ENCODE measurements around the gene ZNF474.

ZNF474 gene

DNA sequence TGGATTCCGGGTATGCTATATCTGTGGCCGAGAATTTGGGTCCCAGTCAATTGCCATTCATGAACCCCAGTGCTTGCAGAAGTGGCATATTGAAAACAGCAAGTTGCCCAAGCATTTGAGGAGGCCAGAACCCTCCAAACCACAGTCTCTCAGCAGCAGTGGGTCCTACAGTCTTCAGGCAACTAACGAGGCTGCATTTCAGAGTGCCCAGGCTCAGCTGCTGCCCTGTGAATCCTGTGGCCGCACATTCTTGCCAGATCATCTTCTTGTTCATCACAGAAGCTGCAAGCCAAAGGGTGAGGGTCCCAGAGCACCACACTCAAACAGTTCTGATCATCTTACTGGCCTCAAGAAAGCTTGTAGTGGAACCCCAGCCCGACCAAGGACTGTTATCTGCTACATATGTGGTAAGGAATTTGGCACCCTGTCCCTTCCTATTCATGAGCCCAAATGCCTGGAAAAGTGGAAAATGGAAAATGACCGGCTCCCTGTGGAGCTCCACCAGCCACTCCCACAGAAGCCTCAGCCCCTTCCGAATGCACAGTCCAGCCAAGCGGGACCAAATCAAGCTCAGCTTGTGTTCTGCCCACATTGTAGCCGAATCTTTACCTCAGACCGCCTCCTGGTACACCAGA lies 23.0 kb downstream of the ZNF474 start:
- DNase-seq (ENCODE audit: insufficient read length, low spot score) (no peak), FAIRE-seq (no peak)

DNA sequence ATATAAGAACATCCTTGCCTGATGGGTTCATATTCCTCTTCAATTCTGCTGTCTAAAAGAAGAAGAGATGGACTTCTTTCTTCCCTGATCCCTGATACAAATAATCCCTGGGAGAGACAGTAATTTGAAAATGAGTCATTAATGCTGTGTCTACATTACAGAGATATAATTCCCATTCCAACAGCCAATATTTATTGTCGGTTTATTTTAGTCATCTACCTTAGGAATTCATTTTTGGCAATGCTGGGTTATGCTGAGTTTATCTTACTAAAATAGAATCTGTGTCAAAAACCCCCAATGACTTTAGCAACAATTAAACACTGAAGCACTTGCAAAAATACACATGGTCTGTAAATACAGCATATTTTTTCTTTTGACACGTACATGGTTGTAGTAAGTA lies 23.9 kb downstream of the ZNF474 start:
- FAIRE-seq (no peak), DNase-seq (ENCODE audit: insufficient read length, low spot score) (no peak)

DNA sequence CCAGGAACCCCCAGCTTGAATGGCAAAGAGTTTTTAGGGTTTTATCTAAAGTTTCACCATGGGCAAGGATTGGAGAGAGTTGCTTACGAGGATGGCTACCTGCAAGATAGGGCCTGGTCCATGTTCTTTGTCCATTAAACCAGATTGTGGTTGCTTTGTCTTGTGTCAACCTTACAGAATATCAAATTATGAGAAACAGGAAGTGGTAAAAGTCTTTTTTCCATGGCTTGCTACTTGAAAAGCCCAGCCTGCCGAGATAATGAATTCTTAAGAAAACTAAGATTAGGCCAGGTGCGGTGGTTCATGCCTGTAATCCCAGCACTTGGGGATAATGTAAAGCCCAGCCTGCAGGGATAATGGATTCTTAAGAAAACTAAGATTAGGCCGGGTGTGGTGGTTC lies 24.4 kb downstream of the ZNF474 start:
- no peak for DNase-seq (ENCODE audit: insufficient read length, low spot score)
- FAIRE-seq = no peak

DNA sequence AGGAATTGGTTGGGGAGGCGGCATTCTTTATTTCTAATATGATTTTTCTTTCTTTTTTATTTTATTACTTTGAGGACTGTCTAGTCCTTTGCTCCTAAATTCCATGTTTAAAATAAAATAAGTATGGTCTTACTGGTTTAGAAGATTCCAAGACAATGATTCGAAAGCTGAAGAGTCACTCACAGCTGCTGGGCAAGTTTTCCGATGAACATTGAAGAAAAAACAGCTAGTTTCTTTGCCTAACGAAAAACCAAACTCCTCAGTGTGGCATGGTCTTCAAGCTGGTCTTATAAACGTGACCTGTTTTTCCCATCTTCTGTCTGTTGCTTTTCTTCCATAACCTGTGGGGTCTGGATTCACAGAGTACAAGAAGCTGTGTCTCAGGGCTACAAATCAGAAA lies 25.1 kb downstream of the ZNF474 start:
- FAIRE-seq (no peak), DNase-seq (ENCODE audit: insufficient read length, low spot score) (no peak)

DNA sequence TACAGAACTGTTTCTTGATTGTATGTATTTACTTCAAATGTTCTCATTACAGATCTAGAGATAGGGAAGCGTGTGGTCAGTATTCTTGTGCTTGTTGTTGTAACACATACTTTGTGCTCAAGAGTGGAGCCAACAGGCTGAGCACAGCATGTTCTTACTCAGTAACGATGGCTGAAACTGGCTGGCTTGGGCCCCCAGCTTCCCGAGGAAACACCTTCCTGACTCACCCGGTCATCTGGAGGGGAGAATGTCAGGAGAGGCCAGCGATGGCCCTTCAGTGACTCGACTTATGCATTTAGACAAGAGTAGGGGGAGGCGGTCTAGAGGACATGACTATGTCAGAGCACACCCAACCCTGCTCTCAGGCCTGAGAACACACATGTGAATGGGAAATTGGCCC lies 25.6 kb downstream of the ZNF474 start:
- DNase-seq (ENCODE audit: insufficient read length, low spot score) (no peak), FAIRE-seq (no peak)

DNA sequence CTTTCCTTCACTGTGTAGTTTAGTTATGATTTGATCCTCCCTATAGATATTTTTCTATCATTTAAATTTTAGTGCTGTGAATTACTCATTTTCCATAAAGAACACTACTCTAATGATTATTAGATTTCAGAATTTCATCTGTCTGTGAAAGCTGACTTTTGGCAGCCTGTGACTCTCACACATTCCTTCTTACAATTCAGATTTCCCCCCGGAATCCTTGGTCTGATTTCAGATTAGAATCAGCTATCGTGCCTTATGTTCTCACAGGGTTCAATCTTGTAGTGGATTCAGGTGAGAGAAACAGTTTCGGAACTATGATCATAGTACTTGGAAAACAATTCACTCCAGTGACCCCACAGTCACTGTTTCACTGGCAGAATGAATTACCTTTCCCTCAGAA lies 26.2 kb downstream of the ZNF474 start:
- no peak for FAIRE-seq
- no peak for DNase-seq (ENCODE audit: insufficient read length, low spot score)

DNA sequence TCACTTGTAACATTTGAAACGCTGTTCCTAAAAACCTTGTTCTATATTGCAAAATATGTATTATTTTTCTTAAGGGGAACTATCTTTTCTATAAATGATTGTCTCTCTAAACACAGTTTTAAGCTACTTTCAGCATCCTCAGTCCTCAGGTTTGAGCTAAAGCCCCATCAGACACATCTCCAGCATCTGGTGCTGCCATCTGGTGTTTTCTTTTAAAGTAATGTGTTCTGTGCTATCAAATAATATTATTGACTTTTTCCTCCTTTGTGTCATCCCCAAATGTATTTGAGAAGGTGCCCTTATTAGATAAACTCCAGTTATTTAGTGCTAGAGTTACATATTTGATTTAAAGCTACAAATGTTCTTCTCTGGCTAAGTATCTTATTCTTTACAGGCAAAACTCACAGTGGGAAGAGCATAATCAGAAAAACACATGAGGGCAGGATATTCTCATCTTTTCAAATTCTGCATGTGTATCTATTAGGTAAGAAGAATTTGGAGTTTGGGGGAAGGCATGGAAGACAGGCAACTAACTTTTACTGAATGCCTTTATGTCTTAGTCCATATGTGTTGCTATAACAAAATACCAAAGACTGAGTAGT lies 27.5 kb downstream of the ZNF474 start:
- DNase-seq (ENCODE audit: insufficient read length, low spot score) (no peak), FAIRE-seq (no peak)

DNA sequence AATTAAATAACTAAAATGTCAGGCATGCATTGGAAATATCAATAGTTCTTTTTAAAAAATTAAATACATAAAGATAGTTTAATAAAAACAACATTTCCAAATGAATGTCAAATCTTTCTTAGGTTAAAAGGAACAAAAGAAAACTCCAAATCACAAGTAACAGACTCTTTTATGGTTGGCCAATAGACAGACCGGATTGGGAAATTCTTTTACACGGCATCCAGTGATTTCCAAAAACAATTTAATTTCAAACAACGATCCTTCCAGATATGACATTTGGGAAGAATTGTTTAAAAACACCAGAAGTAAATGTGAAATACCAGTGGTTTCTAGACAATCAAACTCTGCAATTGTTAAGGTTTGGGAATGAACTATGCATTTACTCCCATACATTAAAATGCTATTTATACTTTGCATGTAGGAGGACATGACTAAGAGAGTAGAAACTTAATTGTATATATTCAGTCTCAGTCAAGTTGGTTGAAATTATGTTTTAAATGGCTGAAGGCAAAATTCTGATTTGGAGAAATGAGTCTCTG lies 32.8 kb downstream of the ZNF474 start:
- DNase-seq (ENCODE audit: insufficient read length, low spot score) (no peak), FAIRE-seq (no peak)

DNA sequence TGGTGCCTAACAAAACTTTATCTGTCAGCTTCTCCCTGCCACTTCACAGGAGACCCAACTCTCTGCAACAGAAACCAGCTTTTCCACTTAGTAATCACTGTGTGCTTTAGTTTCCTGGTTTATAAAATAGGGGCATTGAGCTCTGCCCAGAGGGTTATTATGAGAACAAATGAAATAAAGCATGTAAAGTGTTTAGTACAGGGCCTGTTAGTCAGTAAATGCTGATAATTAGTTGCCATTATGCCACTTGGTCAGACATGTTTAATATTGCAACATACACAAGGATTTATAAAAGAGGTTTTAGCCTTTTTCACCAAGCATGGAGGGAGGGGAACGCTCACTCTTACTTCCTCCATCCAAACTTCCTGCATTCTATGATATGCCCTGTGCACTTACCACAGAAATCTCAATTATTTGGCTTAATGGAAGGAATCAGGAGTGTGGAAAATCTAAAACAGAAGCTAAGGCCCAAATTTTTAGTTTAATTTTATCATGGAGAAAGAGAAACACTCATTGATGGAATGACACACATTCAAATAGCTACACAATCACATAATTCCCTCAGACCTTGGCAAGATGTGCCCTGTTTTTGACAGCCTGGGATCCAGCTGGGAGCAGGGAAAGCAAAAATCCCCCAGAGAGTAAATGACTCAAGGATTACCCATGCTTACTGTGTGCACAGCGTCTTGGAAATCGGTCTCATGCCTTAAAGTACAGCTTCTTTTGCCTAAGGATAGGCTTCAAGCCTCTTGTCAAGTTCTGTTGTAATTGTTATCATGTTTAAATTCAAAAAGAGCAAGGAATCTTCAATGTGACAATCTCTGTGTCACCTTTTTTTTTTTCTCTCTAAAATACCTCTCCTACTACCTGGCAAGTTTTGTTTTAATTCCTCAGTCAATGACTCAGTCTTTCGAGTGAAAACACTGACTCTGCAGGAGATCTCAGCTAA lies 34.0 kb downstream of the ZNF474 start:
- DNase-seq (ENCODE audit: insufficient read length, low spot score) (no peak), FAIRE-seq (no peak)

DNA sequence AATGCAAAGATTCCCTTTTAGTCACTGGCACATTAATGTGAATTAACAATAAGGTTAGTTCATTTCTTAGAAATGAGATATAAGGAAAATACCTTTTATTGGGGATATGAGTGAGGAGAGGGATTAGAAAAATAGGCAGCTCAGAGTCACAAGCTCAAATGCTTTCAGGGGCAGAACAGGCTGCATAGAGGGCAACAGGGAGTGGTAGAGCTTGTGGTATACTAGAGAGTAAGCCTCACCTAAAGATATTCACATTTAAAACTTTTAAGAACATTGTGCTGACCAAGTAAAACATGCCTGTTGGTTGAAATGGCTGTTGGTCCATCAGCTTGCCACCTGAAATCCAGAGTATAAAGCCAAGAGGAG lies 34.7 kb downstream of the ZNF474 start:
- FAIRE-seq (no peak), DNase-seq (ENCODE audit: insufficient read length, low spot score) (no peak)

DNA sequence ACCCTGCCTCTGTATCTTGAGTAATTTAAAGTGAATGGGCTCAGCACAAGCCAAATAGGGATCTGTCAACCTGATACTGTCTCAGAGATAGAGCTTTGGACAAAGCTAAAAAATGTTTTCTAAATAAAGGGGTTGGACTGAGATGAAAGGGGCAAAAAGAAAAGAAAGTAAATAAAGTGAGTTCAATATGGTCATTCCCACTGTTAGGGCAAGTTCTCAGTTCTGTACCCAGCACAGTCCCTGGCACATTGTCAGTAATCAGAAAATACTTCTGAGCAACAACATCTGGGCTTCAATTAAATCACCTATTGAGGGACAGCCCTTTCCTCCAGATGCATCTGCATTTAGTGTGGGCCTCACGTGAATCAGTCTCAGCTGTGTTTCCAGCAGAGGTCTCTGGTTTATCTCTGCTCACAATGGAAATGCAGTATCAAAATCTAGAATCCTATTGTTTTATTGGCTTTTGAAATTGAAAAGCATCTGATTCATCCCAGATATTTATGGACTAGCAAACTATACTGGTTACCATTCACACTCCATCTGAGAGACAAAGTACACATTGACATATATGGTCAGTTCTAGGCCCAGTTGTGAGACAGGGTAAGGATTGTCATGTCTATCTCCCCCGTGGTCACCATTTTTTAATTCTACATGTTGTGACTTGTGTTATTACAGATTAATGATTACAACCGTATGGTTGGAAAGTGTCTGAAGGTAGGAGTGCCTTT lies 35.6 kb downstream of the ZNF474 start:
- DNase-seq (ENCODE audit: insufficient read length, low spot score) = no peak
- FAIRE-seq = no peak

DNA sequence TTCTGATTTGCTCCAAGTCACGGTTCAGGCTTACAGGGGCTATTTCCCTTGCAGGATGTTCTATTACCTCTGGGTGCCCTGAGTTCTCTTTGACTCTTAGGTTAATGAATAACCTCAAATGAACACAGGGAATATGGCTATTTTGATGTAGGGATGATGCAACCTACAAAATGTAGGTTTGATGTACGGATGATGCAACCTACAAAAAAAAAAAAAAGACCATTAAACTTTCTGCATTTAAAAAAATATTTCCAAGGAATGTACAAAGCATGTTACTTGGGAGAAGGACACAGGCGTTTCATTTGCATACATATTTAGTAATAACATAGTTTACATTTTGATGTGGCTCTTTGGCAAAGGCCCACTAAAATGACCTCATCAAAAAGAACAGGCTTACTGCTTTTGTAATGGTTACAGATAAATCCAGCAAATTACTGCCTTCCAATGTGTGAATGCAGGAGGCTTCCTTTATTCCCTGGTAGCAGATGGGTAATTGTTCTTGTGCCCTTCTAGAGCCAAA lies 36.3 kb downstream of the ZNF474 start:
- DNase-seq (ENCODE audit: insufficient read length, low spot score) (no peak), FAIRE-seq (no peak)

DNA sequence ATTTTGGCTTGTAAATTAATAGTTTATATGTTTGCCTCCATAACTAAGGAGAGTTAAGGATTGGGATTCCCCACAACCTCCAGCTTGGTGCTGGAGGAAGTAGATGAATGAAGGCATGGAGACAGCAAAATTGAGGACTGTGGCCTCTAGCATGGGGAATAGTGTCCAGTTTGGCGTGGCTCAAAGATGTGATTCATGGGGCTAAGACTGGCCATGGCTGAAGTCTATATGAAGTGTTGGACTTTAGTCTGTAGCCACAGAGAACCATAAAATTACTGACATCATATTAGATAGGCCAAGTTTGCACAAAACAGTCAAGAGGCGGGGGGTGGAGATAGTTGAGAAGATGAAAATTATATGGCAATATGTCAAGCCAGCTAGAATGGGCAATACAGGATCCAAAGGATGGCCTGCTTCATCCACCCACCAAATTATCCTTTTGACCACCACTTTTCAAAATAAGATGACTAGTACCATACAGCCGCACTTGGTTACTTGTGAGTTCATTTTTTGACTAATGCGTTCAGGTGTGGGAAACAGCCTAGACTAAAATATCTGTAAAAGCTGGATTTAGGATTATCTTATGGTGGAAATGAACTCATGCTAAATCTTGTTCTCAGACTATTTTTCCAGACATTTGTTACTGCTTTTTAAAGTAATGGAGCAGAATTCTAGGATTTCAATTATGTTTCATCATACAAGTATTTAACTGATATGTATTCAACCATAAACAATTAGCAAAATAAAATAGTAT lies 40.2 kb downstream of the ZNF474 start:
- DNase-seq (ENCODE audit: insufficient read length, low spot score) (no peak), FAIRE-seq (no peak)

DNA sequence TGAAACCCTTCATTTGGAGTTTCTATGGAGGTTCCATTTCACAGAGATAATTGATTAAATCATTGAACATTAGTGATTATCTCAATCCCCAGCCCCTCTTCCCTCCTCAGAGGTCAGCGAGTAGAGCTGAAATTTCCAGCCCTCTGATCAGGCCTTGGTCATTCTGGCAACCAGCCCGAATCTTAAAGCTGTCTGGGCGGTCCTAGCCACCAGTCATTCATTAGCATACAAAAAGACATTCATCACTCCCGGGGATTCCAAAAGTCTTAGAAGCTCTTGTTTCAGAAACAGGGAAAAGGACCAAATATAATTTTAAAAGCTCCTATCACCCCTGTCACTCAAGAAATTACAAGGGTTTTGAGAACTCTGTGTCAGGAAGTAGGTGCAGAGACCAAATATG lies 41.3 kb downstream of the ZNF474 start:
- DNase-seq (ENCODE audit: insufficient read length, low spot score) (no peak), FAIRE-seq (no peak)

DNA sequence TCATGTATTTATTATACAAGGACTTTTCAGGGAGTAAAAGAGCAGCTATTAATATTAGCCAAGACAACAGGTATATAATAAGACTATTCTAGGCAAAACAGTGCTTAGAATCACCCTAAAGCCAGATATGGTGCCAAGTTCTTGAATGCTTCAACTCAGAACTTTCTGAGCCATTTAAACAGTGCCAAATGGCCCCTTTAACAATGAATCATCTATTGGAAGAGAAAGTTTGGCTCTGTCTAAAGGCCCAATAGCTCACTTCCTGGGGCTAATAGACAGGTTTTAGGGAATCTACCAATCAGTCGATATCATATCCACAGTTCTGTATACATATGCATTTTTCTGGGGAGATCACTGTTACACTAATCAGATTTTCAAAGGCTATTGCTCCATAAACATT lies 42.9 kb downstream of the ZNF474 start:
- DNase-seq (ENCODE audit: insufficient read length, low spot score) (no peak), FAIRE-seq (no peak)

DNA sequence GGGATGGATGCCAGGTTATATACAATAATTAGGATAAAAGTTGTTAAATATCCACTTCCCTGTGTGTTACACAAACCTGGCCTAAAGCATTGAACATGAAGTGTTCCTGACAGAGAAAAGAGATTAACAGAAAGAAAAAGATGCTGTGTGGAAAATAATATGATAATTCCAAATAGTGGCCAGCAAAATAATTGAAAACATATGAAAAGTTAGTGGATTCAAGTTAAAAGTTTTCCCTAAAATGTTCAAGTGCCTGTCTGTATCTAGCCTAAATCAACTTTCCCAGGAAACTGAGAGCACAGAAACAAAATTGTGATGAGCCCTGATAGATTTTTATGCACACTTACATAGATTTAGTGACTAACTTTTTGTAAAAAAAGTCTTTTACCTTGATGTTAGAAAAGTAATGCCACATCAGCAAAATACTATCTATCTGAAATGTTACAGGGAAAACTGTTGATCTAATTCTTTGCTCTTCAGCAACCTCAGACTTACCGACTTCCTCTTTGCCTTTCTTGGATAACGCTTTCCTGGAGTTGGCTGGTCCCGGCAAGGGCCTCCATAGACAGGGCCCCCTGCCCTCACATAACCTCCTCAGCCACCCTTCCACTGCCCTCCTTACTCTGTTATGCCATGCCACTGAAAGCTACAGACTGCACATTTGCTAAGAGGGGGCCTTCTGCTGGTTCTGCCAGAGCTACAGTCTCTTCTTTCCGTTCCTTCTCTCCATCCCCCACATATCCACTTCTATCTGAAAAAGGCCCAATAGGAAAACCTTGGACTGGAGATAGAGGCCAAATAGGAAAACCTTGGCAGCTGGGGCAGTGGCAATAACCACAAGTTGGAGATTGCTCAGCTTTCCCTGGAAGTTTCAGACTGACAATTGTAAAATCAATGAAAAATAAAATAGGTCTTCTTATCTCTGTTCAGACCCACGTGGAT lies 44.4 kb downstream of the ZNF474 start:
- FAIRE-seq = no peak

DNA sequence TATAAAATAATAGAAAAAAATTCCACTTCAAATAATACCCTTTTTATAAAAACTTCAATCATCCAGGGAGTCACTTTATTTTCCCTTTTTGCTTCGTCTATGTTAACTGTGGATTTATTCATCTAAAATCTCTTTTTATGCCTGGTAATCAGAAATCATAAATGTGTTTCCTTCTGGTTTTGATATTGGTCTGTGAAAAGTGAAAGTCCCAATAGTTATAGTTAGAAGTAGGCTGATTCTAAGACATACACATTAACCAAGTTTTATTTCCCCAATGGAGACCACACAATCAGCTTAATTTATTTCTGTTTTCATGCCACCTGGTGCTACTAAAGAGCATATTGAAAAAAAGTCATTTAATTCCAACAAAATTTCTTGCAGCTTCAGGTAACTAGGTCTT lies 45.7 kb downstream of the ZNF474 start:
- no peak for DNase-seq (ENCODE audit: insufficient read length, low spot score)
- no peak for FAIRE-seq

More for the DNA sequence above, 44.4 kb downstream of the ZNF474 start:
- DNase-seq (ENCODE audit: insufficient read length, low spot score) = no peak

DNA sequence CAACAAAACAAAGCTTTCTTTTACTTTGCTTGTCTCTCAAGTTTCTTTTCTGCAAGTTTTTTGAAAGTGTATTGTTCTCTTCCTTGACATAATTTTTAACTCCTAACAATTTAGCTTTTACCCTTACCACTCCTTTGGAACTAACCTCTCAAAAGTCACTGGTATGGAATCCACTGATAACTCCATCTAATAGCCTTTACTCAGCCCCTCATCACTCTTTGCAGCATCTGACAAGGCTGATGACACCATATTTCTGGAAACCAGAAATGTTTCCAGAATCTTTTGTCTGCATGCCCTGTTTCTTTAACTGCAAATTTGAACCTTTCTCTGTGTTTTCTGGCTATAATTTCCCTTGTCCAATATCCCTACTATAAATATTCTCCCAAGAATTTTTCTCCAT lies 46.5 kb downstream of the ZNF474 start:
- FAIRE-seq (no peak), DNase-seq (ENCODE audit: insufficient read length, low spot score) (no peak)

DNA sequence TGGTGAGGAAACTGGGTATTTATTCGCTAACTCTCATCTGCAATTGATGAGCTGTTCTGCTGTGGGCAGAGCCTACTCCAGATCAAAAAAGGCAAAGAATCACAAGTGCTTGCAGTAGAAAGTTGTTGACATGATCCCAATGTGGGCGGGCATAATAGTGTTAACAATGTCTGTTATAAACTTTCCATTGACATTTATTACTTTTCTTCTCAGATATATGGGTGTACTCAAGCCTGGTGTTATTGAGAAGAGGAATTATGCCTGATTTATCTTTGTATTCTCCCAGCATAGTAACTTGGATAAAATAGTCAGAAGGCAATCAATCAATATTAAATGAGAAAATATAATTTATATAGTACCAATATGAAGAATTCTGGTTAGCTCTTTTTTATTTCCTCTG lies 47.8 kb downstream of the ZNF474 start:
- DNase-seq (ENCODE audit: insufficient read length, low spot score) (no peak), FAIRE-seq (no peak)

Data from GM19239 (cell line).